Measurements from ENCODE around the gene ELF3.
A peak's percentile ranks its signal among the peaks of the same experiment; 100 is the strongest.
"Not testable (repeated sequence)": the region's sequence is repeated elsewhere in the genome, so short reads cannot be mapped to it uniquely, and the experiment has no call there.

The ELF3 gene

DNA sequence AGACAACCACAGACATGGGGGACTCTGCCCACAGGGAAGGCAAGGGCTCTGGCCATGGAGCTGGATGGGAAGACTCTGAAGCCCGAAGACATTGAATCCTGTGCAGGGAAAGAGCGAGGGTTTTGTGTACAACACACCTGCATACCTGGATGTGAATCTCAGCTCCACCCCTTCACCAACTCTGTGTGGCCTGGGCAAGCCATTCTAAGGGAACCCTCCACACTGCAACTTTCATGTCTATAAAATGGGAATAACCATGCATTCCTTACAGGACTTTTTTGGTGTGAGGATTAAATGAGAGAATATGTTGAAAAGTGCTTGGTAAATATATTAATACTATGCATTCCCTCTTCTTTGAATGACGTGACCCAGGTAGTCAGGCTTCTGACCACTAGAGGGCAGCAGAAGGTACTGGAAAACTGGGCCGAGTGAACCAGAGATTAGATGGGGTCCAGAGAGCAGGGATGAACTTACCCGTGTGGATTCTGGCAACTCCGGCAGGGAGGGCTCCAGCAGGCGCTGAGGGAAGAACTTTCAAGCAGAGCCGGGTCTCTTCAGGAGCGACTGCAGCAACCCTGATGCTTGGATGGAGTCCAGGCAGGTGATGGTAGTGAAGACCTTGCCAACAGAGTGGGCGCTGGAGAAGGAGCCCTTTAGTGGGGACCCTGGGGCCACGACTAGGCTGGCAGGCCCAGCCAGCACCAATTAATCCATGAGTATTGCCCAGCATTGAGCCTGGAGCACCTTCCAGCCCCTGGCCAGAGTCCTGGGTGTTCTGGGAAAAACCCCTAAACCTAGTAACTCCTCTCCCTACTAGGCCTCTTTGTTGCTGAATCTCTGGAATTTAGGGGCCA lies 834 bp upstream of the ELF3 start:
- DNase-seq, result no peak

GRCh38 chr1:202011994-202012393 lies 1.6 kb downstream of the ELF3 start:
- no peak for DNase-seq

GRCh38 chr1:202012544-202013478 lies 2.4 kb downstream of the ELF3 start:
- DNase-seq, result no peak

DNA sequence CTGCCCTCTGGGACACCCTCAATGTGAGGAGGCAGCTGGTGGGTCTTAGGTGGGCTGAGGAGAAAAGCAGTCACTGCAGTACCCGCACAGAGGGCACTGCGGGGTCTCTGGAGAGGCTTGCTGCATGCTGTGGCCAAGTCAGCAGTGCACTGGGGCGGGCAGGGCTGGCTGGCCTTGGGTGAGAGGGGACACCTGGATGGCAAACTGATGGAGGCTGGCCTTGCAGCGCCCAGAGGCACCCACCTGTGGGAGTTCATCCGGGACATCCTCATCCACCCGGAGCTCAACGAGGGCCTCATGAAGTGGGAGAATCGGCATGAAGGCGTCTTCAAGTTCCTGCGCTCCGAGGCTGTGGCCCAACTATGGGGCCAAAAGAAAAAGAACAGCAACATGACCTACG lies 3.2 kb downstream of the ELF3 start:
- no peak for DNase-seq

DNA sequence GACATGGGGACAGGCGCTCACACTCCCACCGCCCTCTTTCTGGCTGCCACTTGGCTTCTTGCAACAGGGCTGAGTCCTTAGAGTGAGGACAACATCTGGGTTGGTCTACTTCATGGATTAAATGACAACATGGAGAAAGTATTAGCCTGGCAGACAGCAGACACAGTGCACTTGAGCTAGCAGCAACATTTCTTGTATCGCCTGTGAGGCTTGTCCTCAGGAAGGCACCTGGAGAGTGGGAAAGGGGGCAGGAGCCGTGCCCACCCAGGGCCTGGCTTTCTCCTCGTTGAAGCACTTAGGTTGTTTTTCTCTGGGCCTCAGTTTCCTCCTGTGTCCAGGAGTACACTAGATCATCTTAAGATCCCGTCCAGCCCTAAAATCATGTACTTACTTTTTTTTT lies 3.7 kb downstream of the ELF3 start:
- DNase-seq, result no peak

GRCh38 chr1:202014915-202015661 lies 4.7 kb downstream of the ELF3 start:
- DNase-seq, result no peak

- DNase-seq, result no peak
Observed at GRCh38 chr1:202015662-202015937, 5.2 kb downstream of the ELF3 start.

DNA sequence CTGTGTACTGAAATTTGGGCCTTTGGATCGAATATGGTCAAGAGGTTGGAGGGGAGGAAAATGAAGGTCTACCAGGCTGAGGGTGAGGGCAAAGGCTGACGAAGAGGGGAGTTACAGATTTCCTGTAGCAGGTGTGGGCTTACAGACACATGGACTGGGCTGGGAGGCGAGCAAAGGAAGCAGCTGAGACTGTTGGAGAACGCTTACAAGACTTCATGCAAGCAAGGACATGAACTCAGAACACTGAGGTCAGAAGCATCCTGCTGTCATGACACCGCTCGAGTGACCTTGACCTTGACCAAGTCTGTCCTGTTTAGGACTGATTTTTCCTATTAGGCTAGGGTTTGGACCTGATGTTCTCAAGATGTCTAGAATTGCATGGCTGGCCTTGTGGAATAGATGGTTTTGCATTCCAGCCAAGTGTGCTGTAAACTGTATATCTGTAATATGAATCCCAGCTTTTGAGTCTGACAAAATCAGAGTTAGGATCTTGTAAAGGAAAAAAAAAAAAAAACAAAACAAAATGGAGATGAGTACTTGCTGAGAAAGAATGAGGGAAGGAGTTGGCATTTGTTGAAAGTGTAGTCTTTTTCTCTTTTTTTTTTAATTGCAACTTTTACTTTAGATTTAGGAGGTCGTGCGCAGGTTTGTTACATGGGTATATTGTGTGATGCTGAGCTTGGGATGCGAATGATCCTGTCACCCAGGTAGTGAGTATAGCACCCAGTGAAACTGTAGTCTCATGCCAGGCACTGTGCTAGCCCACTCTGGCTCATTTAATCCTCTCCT lies 5.8 kb downstream of the ELF3 start:
- no peak for DNase-seq

- DNase-seq, result no peak
Observed at GRCh38 chr1:202016811-202017748, 6.7 kb downstream of the ELF3 start.

GRCh38 chr1:202017749-202018467 lies 7.5 kb downstream of the ELF3 start:
- no peak for DNase-seq

- DNase-seq, result peak; percentile 63
Observed at GRCh38 chr1:202018468-202019234, 8.3 kb downstream of the ELF3 start.

DNA sequence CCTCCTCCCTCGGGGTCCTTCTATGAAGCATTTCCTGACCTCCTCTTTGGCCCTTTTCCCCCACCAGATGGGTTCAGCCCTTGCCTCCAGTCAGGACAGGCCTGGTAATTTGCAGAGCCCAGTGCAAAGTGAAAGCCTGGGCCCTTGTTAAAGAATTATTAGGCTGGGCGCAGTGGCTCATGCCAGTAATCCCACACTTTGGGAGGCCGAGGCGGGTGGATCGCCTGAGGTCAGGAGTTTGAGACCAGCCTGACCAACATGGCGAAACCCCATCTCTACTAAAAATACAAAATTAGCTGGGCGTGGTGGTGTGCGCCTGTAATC lies 8.8 kb downstream of the ELF3 start:
- DNase-seq, result not testable (repeated sequence)

DNA sequence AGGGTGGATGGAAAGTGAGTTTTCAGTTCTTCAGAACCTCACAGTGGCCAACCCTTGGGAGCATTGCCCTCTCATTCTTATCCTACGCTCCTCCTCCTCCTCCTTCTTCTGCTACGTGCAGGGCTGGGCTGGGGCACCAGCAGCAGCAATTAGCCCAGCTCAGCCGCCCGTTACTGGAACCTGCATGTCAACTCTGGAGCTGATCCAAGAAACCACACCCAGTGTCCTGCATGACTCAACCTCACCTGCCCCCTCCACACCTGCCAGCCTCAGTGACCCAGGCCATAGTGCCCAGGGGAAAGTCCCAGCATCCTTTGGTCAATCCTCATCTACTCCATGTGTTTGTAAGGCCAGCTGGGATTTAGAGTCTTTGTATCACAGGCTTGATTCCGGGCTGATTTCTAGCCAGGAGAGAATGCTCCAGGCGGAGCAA lies 12.6 kb downstream of the ELF3 start:
- DNase-seq, result peak; percentile 19

- no peak for DNase-seq
Observed at GRCh38 chr1:202029171-202029665, 18.8 kb downstream of the ELF3 start.

GRCh38 chr1:202029727-202030126 lies 19.3 kb downstream of the ELF3 start:
- DNase-seq, result no peak

- no peak for DNase-seq
Observed at GRCh38 chr1:202031796-202032195, 21.4 kb downstream of the ELF3 start.

DNA sequence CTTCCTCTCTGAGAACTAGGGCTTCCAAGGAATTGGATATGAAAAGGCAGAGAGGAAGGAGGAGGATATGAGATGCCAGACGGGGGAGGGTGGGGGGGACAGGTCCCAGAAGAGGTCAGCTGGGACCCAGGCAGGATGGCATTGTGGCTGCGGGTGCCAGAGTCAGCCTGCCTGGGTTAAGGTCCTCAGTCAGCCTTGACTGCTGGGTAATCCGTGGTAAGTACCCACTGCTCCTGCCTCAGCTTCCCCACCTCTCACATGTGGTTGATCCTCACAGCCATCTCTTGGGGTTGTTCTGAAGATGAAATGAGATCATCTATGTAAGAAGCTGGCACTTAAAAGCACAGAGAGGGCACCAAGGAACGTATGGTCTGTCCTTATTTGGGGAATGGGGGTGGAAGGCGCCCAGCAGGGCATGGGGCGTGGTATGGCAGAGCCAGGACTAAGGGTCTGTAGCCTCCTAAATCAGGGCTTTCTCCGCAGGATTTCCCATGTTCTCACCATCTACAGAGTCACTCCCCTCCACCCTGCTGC lies 23.8 kb downstream of the ELF3 start:
- no peak for DNase-seq

DNA sequence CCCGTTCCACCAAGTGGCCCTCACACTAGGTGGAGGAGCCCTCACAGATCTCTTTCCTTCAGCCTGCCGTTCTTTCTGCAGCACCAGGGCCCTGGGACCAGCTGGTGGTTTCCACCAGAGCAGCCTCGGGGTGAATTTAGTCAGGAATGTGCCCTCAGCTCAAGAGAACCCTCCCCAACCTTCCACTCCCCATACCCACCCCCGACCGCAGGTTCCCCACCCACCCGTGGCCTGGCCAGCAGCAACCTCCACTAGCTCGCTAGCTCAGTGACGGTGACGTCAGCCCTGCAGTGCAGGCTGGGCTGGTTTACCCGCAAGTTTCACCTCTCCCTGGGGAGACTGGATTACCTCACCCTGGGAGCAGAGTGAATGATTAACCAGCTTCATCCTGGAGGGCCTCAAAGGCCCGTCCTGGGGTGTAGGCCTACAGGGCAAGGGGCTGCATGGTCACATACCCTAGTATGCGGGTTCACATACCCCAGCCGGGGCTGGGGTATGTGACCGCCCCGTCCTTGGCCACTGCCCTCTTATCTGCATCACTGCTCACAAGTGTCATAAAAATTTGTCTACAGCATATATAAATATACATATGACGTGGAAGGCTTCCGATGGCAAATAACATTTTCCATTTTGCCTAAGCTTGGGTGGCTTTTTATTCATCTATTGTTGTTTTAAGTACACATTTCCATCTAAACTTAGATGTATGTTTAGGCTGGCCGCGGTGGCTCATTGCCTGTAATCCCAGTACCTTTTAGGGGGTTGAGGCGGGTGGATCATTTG lies 24.5 kb downstream of the ELF3 start:
- no peak for DNase-seq

Measured in NCI-H1417 treated with DMSO at 0.1 percent for 48 hours (cell line).